ENCODE measurements around the gene KIF7. TPM values are rescaled to one million over a fixed set of nuclear protein-coding genes. Genes with fewer than 3 reads are reported as not detected.

Gene KIF7
- total and polyA plus RNA-seq, 2 of the 4 experiments (the other 2 are of a cell fraction), result 5.0 to 9.0 TPM

DNA sequence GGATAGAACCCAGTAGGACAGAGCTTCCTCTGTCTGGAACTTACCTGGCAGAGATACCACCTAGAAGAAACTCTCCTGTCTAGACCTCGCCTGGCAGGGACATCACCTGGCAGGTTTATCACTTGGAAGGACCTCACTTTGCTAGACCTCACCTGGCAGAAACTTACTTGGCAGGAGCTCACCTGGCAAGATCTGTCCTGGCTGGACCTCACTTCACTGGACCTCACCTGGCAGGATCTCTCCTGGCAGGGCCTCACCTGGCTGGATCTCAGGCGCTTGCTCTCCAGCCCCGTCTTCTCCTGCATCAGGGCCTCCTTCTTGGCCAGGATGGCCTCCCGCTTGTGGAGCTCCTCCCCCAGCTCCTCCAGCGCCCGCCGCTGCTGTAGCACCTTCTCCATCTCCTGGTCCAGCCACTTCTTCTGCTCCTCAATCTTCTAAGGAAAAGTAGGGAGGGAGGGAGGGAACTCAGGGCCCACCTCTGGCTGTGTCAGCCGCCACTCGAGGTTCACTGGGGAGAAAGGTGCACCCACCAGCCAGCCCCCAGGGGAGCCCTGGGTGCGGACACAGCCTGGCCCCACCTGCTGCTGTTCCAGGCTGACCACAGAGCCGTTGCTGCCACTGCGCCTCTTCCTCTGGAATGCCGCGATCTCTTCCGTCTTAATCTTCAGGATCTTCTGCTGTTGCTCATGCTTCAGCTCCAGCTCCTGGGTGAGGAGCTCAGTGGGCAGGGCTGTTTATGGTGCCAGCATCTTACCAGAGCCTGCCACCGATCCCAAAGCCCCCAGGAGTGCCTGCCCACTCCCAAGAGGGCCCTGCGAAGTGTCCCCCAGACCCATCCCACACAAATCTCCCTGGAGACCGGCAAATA is 22.5 kb downstream of the KIF7 start:
- WGBS, 2 experiments (ENCODE audit: extremely low coverage in 2 of 2, insufficient read length in 1 of 2), result 100% methylated on average over 7 of the region's 18 CpGs; no CpG with 5 or more reads in 1 of the 2 experiments
- no peaks in the 10 kb centered on the region for H3K9me1 ChIP-seq (ENCODE audit: insufficient read depth, low read length)
- no peak overlapping the region for H4K91ac ChIP-seq (ENCODE audit: insufficient read depth, low read depth, low read length)
- H2BK15ac ChIP-seq (ENCODE audit: low read depth, low read length), result no peak overlapping the region
- in situ Hi-C loops (cut with MboI; ENCODE audit: low sequenced_read_pairs), result no loop called here
- dilution Hi-C loops (cut with HindIII; ENCODE audit: low sequenced_read_pairs, unreplicated experiment), result no loop called here
- peaks cover 56% of the 10 kb centered on the region for H3K36me3 ChIP-seq (ENCODE audit: control insufficient read depth, insufficient read depth, low read length)
- H3K27ac ChIP-seq (ENCODE audit: insufficient read depth, low read length), result no peak overlapping the region
- H4K5ac ChIP-seq (ENCODE audit: low read depth, low read length), result no peak overlapping the region
- no peak overlapping the region for H2BK20ac ChIP-seq (ENCODE audit: low read depth, low read length)
- H2BK5ac ChIP-seq (ENCODE audit: low read depth, low read length, poor library complexity, severe bottlenecking), result no peak overlapping the region
- H4K20me1 ChIP-seq (ENCODE audit: insufficient read depth, low read length), result no peaks in the 10 kb centered on the region; the same call in 1 of the 2 replicates
- H3K18ac ChIP-seq (ENCODE audit: low read depth, low read length), result no peak overlapping the region
- POLR2A ChIA-PET (ENCODE audit: unreplicated experiment), result no interaction called here
- no peak overlapping the region for H3K4ac ChIP-seq (ENCODE audit: low read depth, low read length)
- H3K23ac ChIP-seq (ENCODE audit: low read depth, low read length), result no peak overlapping the region
- H2AK9ac ChIP-seq (replicated peaks; ENCODE audit: low read depth, low read length, poor library complexity), result no peak overlapping the region
- intact Hi-C loops (cut with micrococcal nuclease), result no loop called here
- H3K79me1 ChIP-seq (ENCODE audit: low read depth in 1 of 2, low read length in 2 of 2), result peaks cover 0 to 3% of the 10 kb centered on the region in 2 experiments; a peak in 1 of 4 replicates
- no peaks in the 10 kb centered on the region for H3K4me1 ChIP-seq (ENCODE audit: control insufficient read depth, insufficient read depth, low read length)
- no peak for ATAC-seq (ENCODE audit: low read depth)
- no peak overlapping the region for H3K56ac ChIP-seq (ENCODE audit: extremely low read depth, insufficient read depth, low read length)
- H2AFZ ChIP-seq (replicated peaks; ENCODE audit: low read length, poor library complexity), result no peak overlapping the region
- no peak overlapping the region for H4K8ac ChIP-seq (ENCODE audit: low read depth in 2 of 2, low read length in 2 of 2)
- TF ChIP-seq USF2 (IDR thresholded peaks at IDR 0.05; ENCODE audit: low read depth, low read length) (no peak), CHD1 (IDR thresholded peaks at IDR 0.05; ENCODE audit: low read depth, low read length) (no peak), RAD21 (IDR thresholded peaks at IDR 0.05; ENCODE audit: low read length) (no peak), CEBPB (IDR thresholded peaks at IDR 0.05; ENCODE audit: low read depth, low read length) (no peak), MAFK (IDR thresholded peaks at IDR 0.05; ENCODE audit: low read depth, low read length) (no peak), FOS (IDR thresholded peaks at IDR 0.05; ENCODE audit: low read depth, low read length) (no peak), RCOR1 (IDR thresholded peaks at IDR 0.05; ENCODE audit: insufficient replicate concordance, low read length) (no peak), NFE2L2 (IDR thresholded peaks at IDR 0.05; ENCODE audit: low read depth, low read length) (no peak), MXI1 (IDR thresholded peaks at IDR 0.05; ENCODE audit: borderline replicate concordance, low read depth, low read length) (no peak), RFX5 (IDR thresholded peaks at IDR 0.05; ENCODE audit: low read depth, low read length) (no peak), MAZ (IDR thresholded peaks at IDR 0.05; ENCODE audit: borderline replicate concordance, low read depth, low read length) (no peak)
- TF ChIP-seq, protein P1, sequence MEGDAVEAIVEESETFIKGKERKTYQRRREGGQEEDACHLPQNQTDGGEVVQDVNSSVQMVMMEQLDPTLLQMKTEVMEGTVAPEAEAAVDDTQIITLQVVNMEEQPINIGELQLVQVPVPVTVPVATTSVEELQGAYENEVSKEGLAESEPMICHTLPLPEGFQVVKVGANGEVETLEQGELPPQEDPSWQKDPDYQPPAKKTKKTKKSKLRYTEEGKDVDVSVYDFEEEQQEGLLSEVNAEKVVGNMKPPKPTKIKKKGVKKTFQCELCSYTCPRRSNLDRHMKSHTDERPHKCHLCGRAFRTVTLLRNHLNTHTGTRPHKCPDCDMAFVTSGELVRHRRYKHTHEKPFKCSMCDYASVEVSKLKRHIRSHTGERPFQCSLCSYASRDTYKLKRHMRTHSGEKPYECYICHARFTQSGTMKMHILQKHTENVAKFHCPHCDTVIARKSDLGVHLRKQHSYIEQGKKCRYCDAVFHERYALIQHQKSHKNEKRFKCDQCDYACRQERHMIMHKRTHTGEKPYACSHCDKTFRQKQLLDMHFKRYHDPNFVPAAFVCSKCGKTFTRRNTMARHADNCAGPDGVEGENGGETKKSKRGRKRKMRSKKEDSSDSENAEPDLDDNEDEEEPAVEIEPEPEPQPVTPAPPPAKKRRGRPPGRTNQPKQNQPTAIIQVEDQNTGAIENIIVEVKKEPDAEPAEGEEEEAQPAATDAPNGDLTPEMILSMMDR (conservative IDR thresholded peaks at IDR 0.05; ENCODE audit: low read depth, low read length), result no peak
- no peak overlapping the region for H3K14ac ChIP-seq (replicated peaks; ENCODE audit: low read depth, low read length)
- CTCF ChIA-PET, result no interaction called here
- no peak overlapping the region for H2BK120ac ChIP-seq (ENCODE audit: low read depth, low read length)
- DNase-seq, result no peak
- H3K27me3 ChIP-seq (ENCODE audit: control insufficient read depth, insufficient read depth, low read length), result no peaks in the 10 kb centered on the region
- no peak overlapping the region for H3K4me2 ChIP-seq (ENCODE audit: low read depth, low read length)
- H2AK5ac ChIP-seq (ENCODE audit: low read depth, low read length), result no peak overlapping the region
- no peak overlapping the region for H3K9ac ChIP-seq (ENCODE audit: low read depth, low read length)
- no peaks in the 10 kb centered on the region for H3K9me3 ChIP-seq (ENCODE audit: control insufficient read depth, insufficient read depth, low read length)
- H3K4me3 ChIP-seq (ENCODE audit: insufficient read depth, low read depth, low read length), result no peak overlapping the region
- no TSS peak for BruUV-seq (replicated peaks)
